Transverse colon (tissue), 4 donors: ENCODE measurements around the gene TIE1.
A peak's percentile ranks its signal among the peaks of the same experiment; 100 is the strongest.

Experiments
- EP300 ChIP-seq: sonication (generic); formaldehyde crosslinking; IDR thresholded peaks from one replicate; pipeline ENCODE4 v1.6.1; 2017; ENCODE audit warnings: antibody characterized with exemption, low read depth
- POLR2A ChIP-seq: fragments of 450-650 bp; IDR thresholded peaks from one replicate; pipeline ENCODE4 v1.6.1; 2016; ENCODE audit warnings: antibody characterized with exemption, mild to moderate bottlenecking, moderate library complexity
- POLR2AphosphoS5 ChIP-seq, 3 donors: sonication (generic); formaldehyde crosslinking; IDR thresholded peaks; one replicate each; pipeline ENCODE4 v1.6.1; 2016; ENCODE audit warnings: antibody characterized with exemption in 3 of 3
- TF ChIP-seq, protein P1 (sequence below), 5 experiments: fragments of 200-600 bp in 3 of 5; fragments of 450-650 bp in 2 of 5; sonication (generic) in 3 of 5; IDR thresholded peaks; 1 replicate in 2 of 5; 2 replicates in 3 of 5; pipeline ENCODE4 v1.5.1; 2016 to 2017; ENCODE audit warnings: antibody characterized with exemption in 5 of 5, inconsistent platforms in 3 of 5, mild to moderate bottlenecking in 2 of 5, moderate library complexity in 1 of 5

DNA sequence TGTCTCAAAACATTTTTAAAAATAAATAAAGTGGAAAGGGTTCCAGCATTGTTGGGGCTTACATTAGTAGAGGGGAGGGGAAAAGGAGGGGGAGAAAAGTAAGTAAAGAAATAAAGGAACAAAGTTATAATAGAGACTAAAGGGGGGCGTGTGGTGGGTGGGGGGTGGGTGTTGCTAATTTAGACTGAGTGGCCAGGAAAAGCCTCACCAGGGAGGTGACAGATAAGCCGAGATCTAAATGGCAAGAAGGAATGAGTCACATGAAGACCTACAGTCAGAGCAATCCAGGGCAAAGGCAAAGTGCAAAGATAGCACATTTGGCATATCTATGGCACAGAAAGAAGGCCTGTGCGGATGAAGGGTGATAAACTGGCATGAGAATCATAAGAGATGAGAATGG lies 44.3 kb downstream of the TIE1 start:
- TF ChIP-seq, protein P1, sequence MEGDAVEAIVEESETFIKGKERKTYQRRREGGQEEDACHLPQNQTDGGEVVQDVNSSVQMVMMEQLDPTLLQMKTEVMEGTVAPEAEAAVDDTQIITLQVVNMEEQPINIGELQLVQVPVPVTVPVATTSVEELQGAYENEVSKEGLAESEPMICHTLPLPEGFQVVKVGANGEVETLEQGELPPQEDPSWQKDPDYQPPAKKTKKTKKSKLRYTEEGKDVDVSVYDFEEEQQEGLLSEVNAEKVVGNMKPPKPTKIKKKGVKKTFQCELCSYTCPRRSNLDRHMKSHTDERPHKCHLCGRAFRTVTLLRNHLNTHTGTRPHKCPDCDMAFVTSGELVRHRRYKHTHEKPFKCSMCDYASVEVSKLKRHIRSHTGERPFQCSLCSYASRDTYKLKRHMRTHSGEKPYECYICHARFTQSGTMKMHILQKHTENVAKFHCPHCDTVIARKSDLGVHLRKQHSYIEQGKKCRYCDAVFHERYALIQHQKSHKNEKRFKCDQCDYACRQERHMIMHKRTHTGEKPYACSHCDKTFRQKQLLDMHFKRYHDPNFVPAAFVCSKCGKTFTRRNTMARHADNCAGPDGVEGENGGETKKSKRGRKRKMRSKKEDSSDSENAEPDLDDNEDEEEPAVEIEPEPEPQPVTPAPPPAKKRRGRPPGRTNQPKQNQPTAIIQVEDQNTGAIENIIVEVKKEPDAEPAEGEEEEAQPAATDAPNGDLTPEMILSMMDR (IDR thresholded peaks at IDR 0.05) = no peak
- TF ChIP-seq POLR2AphosphoS5 (IDR thresholded peaks at IDR 0.05) = peak in 2 of 3 donors; percentile 21 to 57
- no peak for TF ChIP-seq POLR2A
- TF ChIP-seq EP300 = no peak
